ENCODE measurements around the gene FIBCD1. TPM values are rescaled to one million over a fixed set of nuclear protein-coding genes. Genes with fewer than 3 reads are reported as not detected.

FIBCD1 gene
- total and polyA plus RNA-seq, 2 experiments from 2014 or later = 4.4 to 5.6 TPM

DNA sequence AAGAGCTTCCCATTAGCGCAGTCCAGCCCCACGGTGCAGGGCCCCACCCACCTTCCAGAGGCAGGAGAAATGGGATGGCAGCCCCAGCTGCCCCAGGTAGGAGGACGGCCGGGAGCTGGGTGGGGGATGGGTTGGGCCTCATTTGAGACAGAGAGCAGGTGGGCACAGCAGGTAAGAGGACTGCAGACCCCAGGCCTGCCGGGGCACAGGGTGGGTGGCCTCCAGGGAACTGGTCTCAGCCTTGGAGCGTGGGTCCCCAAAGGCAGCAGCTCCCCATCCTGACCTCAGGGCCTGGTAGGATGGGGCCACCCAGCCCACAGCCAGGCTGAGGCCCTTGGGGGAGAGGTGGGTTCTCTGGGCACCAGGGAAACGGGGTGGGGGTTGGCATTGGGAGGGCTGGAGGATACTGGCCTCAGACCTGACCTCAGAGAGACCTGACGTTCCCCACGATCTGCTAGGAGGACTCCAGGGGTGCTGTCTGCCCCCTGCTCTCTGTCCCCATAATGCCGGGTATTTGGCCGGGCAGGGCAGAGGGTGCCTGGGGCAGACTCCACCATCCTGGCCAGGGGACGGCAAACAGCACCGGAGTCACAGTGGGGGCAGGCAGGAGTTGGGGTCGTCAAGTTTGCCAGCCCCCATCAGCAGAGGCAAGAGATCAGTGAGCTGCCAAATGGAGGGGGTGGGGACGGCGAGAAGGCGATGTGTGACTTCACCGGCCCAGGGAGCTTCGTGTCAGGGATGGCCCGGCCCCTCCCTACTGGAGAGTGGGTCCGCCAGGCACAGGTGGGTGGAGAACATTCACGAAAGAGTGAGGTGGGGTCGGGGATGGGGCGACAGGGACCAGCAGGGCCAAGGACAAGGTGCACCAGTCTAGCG, 35.6 kb downstream of the FIBCD1 start (continued):
- TF ChIP-seq, protein P1, sequence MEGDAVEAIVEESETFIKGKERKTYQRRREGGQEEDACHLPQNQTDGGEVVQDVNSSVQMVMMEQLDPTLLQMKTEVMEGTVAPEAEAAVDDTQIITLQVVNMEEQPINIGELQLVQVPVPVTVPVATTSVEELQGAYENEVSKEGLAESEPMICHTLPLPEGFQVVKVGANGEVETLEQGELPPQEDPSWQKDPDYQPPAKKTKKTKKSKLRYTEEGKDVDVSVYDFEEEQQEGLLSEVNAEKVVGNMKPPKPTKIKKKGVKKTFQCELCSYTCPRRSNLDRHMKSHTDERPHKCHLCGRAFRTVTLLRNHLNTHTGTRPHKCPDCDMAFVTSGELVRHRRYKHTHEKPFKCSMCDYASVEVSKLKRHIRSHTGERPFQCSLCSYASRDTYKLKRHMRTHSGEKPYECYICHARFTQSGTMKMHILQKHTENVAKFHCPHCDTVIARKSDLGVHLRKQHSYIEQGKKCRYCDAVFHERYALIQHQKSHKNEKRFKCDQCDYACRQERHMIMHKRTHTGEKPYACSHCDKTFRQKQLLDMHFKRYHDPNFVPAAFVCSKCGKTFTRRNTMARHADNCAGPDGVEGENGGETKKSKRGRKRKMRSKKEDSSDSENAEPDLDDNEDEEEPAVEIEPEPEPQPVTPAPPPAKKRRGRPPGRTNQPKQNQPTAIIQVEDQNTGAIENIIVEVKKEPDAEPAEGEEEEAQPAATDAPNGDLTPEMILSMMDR (conservative IDR thresholded peaks at IDR 0.05; ENCODE audit: low read depth in 2 of 2) = no peak
- TF ChIP-seq STAT1 (IDR thresholded peaks at IDR 0.05; ENCODE audit: unreplicated experiment) (no peak), POLR2AphosphoS5 (IDR thresholded peaks at IDR 0.05; ENCODE audit: low read depth) (no peak), CREB1 (CRISPR knock-in tag; IDR thresholded peaks at IDR 0.05; ENCODE audit: low read depth) (no peak), EZH2phosphoT487 (IDR thresholded peaks at IDR 0.05; ENCODE audit: unreplicated experiment) (no peak), ZNF114 (CRISPR knock-in tag; IDR thresholded peaks at IDR 0.05) (no peak), NANOG (IDR thresholded peaks at IDR 0.05; ENCODE audit: borderline replicate concordance) (no peak)
- TF ChIP-seq, protein P2, sequence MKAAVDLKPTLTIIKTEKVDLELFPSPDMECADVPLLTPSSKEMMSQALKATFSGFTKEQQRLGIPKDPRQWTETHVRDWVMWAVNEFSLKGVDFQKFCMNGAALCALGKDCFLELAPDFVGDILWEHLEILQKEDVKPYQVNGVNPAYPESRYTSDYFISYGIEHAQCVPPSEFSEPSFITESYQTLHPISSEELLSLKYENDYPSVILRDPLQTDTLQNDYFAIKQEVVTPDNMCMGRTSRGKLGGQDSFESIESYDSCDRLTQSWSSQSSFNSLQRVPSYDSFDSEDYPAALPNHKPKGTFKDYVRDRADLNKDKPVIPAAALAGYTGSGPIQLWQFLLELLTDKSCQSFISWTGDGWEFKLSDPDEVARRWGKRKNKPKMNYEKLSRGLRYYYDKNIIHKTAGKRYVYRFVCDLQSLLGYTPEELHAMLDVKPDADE (IDR thresholded peaks at IDR 0.05) = no peak

DNA sequence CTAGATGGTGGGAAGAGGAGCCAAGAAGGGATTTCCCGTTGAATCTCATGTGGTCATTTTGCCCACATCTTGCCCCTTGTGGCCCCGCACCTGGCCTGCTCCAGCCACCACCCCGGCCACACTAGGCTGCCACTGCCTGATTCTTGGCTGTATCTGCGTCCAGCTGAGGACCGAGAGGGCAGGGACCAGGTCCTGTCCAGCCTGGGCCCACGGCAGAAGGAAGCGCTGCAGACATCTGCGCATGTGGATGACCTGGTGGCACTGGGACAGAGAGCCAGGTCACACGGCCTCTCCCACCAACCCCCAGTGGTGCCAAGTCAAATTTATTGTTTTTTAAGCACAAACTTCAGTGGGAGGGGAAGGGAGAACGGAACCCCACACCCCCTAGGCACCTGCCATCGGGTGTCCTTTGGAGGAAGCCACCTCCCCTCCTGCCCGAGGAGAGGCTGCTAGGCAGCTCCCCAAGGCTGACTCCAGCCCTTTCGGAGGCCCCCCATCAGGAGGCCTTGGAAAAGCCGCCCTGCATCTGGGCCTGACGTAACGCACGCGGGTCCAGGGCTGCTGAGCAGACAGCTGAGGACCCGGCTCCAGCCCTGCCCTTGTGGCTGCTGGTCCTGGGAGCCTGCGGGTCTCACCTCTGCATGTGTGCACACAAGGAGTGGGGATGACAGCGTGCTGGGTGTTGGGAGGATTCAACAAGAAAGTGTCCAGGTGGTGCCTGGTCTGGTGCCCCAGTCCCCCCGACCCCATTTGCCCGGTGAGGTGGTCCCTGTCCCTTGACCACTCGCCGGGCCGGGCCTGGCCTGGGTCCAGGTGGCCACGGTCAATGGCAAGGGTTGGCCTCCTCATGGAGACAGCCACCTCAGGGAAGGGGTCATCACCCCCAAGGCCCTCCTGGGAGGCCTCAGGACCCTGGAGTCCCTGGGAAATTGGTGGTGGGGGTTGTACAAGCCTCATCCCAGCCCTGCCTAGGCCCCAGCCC, 36.6 kb downstream of the FIBCD1 start:
- no peak overlapping the region for H3K4me3 Mint-ChIP-seq
- peak; percentile 10; the same call in 2 of the 3 replicates for ATAC-seq
- no peak overlapping the region for H3K27ac Mint-ChIP-seq
- no peaks in the 10 kb centered on the region for H3F3A ChIP-seq (replicated peaks; ENCODE audit: low read depth)
- H3K79me2 ChIP-seq (replicated peaks; ENCODE audit: insufficient read depth) = no peaks in the 10 kb centered on the region
- H3K27me3 Mint-ChIP-seq (ENCODE audit: insufficient read depth, low read depth, poor library complexity) = peaks cover 14% of the 10 kb centered on the region
- no peaks in the 10 kb centered on the region for H3K9me2 ChIP-seq (ENCODE audit: insufficient read depth)
- no peaks in the 10 kb centered on the region for H3K4me1 ChIP-seq (ENCODE audit: insufficient read depth)
- no peak overlapping the region for H3K4me2 ChIP-seq
- H3K36me3 ChIP-seq (ENCODE audit: insufficient read depth) = no peaks in the 10 kb centered on the region
- no peaks in the 10 kb centered on the region for H3K9me3 Mint-ChIP-seq
- no peaks in the 10 kb centered on the region for H3K27me3 ChIP-seq (ENCODE audit: insufficient read depth)
- no peak overlapping the region for H3K4me3 ChIP-seq
- no peak overlapping the region for H3K27ac ChIP-seq (ENCODE audit: low read depth)
- DNase-seq (ENCODE audit: low spot score) = no peak
- H4K20me1 ChIP-seq (replicated peaks; ENCODE audit: insufficient read depth) = no peaks in the 10 kb centered on the region
- H3K4me1 Mint-ChIP-seq = no peaks in the 10 kb centered on the region
- H3K36me3 Mint-ChIP-seq (ENCODE audit: low read depth) = no peaks in the 10 kb centered on the region
- no peak overlapping the region for H2AFZ ChIP-seq
- TF ChIP-seq, protein P2 (IDR thresholded peaks at IDR 0.05) = no peak
- TF ChIP-seq JUNB (IDR thresholded peaks at IDR 0.05; ENCODE audit: unreplicated experiment) = no peak
- no peak for TF ChIP-seq EZH2phosphoT487 (IDR thresholded peaks at IDR 0.05; ENCODE audit: unreplicated experiment)
- TF ChIP-seq, protein P3, sequence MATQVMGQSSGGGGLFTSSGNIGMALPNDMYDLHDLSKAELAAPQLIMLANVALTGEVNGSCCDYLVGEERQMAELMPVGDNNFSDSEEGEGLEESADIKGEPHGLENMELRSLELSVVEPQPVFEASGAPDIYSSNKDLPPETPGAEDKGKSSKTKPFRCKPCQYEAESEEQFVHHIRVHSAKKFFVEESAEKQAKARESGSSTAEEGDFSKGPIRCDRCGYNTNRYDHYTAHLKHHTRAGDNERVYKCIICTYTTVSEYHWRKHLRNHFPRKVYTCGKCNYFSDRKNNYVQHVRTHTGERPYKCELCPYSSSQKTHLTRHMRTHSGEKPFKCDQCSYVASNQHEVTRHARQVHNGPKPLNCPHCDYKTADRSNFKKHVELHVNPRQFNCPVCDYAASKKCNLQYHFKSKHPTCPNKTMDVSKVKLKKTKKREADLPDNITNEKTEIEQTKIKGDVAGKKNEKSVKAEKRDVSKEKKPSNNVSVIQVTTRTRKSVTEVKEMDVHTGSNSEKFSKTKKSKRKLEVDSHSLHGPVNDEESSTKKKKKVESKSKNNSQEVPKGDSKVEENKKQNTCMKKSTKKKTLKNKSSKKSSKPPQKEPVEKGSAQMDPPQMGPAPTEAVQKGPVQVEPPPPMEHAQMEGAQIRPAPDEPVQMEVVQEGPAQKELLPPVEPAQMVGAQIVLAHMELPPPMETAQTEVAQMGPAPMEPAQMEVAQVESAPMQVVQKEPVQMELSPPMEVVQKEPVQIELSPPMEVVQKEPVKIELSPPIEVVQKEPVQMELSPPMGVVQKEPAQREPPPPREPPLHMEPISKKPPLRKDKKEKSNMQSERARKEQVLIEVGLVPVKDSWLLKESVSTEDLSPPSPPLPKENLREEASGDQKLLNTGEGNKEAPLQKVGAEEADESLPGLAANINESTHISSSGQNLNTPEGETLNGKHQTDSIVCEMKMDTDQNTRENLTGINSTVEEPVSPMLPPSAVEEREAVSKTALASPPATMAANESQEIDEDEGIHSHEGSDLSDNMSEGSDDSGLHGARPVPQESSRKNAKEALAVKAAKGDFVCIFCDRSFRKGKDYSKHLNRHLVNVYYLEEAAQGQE (IDR thresholded peaks at IDR 0.05; ENCODE audit: unreplicated experiment) = no peak
- no peak for TF ChIP-seq ZNF114 (CRISPR knock-in tag; IDR thresholded peaks at IDR 0.05)
- TF ChIP-seq EZH2 (IDR thresholded peaks at IDR 0.05; ENCODE audit: low read depth, unreplicated experiment) = no peak
- TF ChIP-seq, protein P1 (conservative IDR thresholded peaks at IDR 0.05; ENCODE audit: low read depth in 2 of 2) = no peak

All from GM23338 (cell line).